Gastrocnemius medialis (tissue), 4 donors: Measurements from ENCODE around the gene ADRA1B. TPM values are rescaled to one million over a fixed set of nuclear protein-coding genes. Genes with fewer than 3 reads are reported as not detected.

Source experiments
- ATAC-seq, 2 donors: fragments of 150-250 bp; one replicate each; pipeline ENCODE4 v1.9.1; 2016
- DNase-seq, 2 donors: peaks; one replicate each; pipeline ENCODE4 v3.0.0-alpha.2; 2019
- H3K27ac ChIP-seq, 4 donors: fragments of 200-600 bp; sonication (generic); 1 replicate in 1 of 4; 2 replicates in 3 of 4; pipeline ENCODE4 v1.5.1; 2016 to 2018; ENCODE audit warnings: mild to moderate bottlenecking in 2 of 4, moderate library complexity in 1 of 4
- H3K27me3 ChIP-seq, 3 donors: fragments of 200-600 bp; sonication (generic) in 2 of 3; 1 replicate in 1 of 3; 2 replicates in 2 of 3; pipeline versions ENCODE4 v1.5.1 to v1.6.0; 2016 to 2019; ENCODE audit warnings: mild to moderate bottlenecking in 1 of 3, moderate library complexity in 1 of 3
- H3K36me3 ChIP-seq, 2 donors: fragments of 200-600 bp; sonication (generic) in 1 of 2; one replicate each; pipeline ENCODE4 v1.5.1; 2017 to 2018
- H3K4me1 ChIP-seq, 2 donors: fragments of 200-600 bp; sonication (generic) in 1 of 2; one replicate each; pipeline ENCODE4 v1.5.1; 2016 to 2017; ENCODE audit warnings: mild to moderate bottlenecking in 2 of 2
- H3K4me3 ChIP-seq, 4 donors: fragments of 200-600 bp; sonication (generic) in 3 of 4; 1 replicate in 1 of 4; 2 replicates in 3 of 4; pipeline ENCODE4 v1.5.1; 2016 to 2019; ENCODE audit warnings: mild to moderate bottlenecking in 2 of 4
- H3K9me3 ChIP-seq, 3 donors: fragments of 200-600 bp; sonication (generic) in 2 of 3; 1 replicate in 1 of 3; 2 replicates in 2 of 3; pipeline ENCODE4 v1.5.1; 2016 to 2019
- CTCF ChIP-seq, 5 experiments: fragments of 450-650 bp in 3 of 5; fragments of 200-600 bp in 2 of 5; sonication (generic) in 2 of 5; IDR thresholded peaks in 4 of 5; conservative IDR thresholded peaks in 1 of 5; 1 replicate in 4 of 5; 2 replicates in 1 of 5; pipeline ENCODE4 v1.5.1; 2016 to 2019; ENCODE audit warnings: antibody characterized with exemption in 5 of 5, mild to moderate bottlenecking in 3 of 5, moderate library complexity in 3 of 5
- POLR2A ChIP-seq, 2 donors: fragments of 450-650 bp; IDR thresholded peaks; one replicate each; pipeline ENCODE4 v1.6.1; 2017; ENCODE audit warnings: antibody characterized with exemption in 2 of 2, mild to moderate bottlenecking in 2 of 2, moderate library complexity in 2 of 2
- in situ Hi-C, 4 donors: fragments of 200-750 bp; cut with MboI; loops; one replicate each; pipeline versions ENCODE4 v1.15.0 to v1.8.0; 2017; ENCODE audit warnings: low sequenced_read_pairs in 4 of 4
- intact Hi-C: fragments of 100-400 bp; cut with DNase I; formaldehyde crosslinking; loops from one replicate; pipeline ENCODE4 v1.15.1; 2023; ENCODE audit warnings: low total_unique reads
- total RNA-seq, 4 donors: library from RNA; depleted of rRNA; stranded (reverse); fragments of >200 nt; gene quantifications; one replicate each; pipeline versions ENCODE4 v1.1.0 to v1.2.3, GENCODE V29; 2016

The ADRA1B gene
- total RNA-seq, 4 donors from 2014 or later = 0.61 to 1.9 (median 0.94) TPM

GRCh38 chr5:159897786-159898393 is 18.4 kb upstream of the ADRA1B start:
- no peak for ATAC-seq

DNA sequence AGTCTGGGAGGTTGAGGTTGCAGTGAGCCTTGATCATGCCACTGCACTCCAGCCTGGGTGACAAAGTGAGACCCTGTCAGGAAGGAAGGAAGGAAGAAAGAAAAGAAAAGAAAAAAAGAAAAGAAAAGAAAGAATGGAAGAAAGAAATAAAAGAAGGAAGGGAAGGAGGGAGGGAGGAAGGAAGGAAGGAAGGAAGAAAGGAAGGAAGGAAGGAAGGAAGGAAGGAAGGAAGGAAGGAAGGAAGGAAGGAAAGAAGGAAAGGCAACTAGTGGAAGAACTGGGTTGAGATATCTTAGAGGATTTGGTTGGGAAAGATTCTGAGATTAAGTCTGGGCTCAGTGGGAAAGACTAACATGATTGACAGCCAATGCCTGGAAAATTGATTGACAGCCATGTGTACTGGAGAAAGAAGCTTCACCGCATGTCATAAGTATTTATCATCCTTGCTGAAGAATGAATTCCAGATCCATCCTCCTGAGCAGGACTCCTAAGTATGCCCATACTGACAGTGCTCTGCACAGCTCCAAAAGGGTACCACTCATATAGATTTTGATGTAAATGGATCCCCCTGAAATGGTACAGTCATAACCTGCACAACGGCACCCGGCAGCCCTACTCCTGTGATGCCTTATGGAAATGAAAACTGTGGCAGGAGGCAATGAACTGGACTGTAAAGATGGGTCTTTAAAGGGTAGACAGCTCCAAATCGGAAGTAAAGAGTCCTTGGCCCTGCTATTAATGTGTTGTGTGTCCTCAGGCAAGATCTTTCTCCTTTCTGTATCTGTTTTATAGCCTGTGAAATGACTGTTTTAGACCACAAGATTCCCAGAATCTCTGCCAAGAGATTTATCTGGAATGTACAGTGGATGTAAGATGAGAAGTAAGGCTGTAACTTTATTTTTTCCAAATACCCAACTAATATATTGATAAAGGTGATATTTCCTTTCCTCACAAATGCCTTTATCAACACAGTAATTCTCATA is 16.9 kb upstream of the ADRA1B start:
- intact Hi-C loops (no loop called here), in situ Hi-C loops (loop anchor here in 2 of 4 donors (25.0 kb wide), 2 partner anchors 387 to 462 kb away; no protein-coding TSS in a partner anchor)
- Histone ChIP-seq H3K9me3 (no peaks in the 10 kb centered on the region), H3K27me3 (no peaks in the 10 kb centered on the region), H3K4me3 (no peak overlapping the region), H3K4me1 (no peaks in the 10 kb centered on the region), H3K27ac (no peak overlapping the region), H3K36me3 (no peaks in the 10 kb centered on the region)
- ATAC-seq = no peak
- TF ChIP-seq POLR2A (IDR thresholded peaks at IDR 0.05) (no peak), CTCF (IDR thresholded peaks at IDR 0.05 in 4 of 5, conservative IDR thresholded peaks at IDR 0.05 in 1 of 5) (no peak)
- no peak for DNase-seq

More at GRCh38 chr5:159897786-159898393, 18.4 kb upstream of the ADRA1B start:
- intact Hi-C loops (no loop called here), in situ Hi-C loops (no loop called here)
- Histone ChIP-seq H3K36me3 (no peaks in the 10 kb centered on the region), H3K27me3 (no peaks in the 10 kb centered on the region), H3K9me3 (no peaks in the 10 kb centered on the region), H3K27ac (no peak overlapping the region), H3K4me1 (no peaks in the 10 kb centered on the region), H3K4me3 (no peak overlapping the region)
- no peak for TF ChIP-seq POLR2A (IDR thresholded peaks at IDR 0.05)
- TF ChIP-seq CTCF (IDR thresholded peaks at IDR 0.05 in 4 of 5, conservative IDR thresholded peaks at IDR 0.05 in 1 of 5) = no peak
- no peak for DNase-seq

DNA sequence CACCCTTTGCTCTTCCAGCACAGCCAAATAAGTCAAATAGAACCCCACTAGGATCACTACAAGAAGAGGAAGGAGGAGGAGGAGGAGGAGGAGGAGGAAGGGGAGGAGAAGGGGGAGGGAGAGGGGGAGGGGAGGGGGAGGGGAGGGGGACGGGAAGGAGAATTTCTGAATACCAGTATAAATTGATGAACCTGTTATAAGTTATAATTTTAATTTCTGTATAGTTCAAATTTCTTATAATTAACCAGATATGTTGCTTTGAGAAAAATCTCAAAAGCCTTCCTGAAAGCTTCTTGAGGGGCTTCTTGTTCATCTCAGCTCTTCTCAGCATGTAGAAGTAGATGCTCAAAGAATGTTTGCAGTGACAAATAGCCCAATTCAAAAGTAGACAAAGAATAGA is 15.0 kb upstream of the ADRA1B start:
- H3K27me3 ChIP-seq = no peaks in the 10 kb centered on the region
- H3K4me1 ChIP-seq = no peaks in the 10 kb centered on the region
- intact Hi-C loops = no loop called here
- H3K9me3 ChIP-seq = no peaks in the 10 kb centered on the region
- TF ChIP-seq CTCF (IDR thresholded peaks at IDR 0.05 in 4 of 5, conservative IDR thresholded peaks at IDR 0.05 in 1 of 5) = no peak
- TF ChIP-seq POLR2A (IDR thresholded peaks at IDR 0.05) = no peak
- in situ Hi-C loops = loop anchor here in 2 of 4 donors (25.0 kb wide), 2 partner anchors 389 to 464 kb away; no protein-coding TSS in a partner anchor
- H3K27ac ChIP-seq = no peak overlapping the region
- no peaks in the 10 kb centered on the region for H3K36me3 ChIP-seq
- DNase-seq = no peak
- no peak for ATAC-seq
- no peak overlapping the region for H3K4me3 ChIP-seq

DNA sequence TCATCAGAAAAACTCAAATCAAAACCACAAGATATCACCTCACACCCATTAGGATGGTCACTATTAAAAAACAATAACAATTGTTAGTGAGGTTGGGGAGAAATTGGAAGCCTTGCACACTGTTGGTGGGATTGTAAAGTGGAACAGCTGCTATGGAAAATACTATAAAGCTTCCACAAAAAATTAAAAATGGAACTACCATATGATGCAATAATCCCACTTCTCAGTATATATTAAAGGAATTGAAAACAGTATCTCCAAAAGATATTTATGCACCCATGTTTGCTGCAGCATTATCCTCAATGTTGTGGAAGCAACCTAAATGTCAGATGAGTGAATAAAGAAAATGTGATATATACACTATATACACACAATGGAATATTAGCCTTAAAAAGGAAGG is 14.5 kb upstream of the ADRA1B start:
- no peak for ATAC-seq
- Histone ChIP-seq H3K9me3 (no peaks in the 10 kb centered on the region), H3K4me1 (no peaks in the 10 kb centered on the region), H3K36me3 (no peaks in the 10 kb centered on the region), H3K4me3 (no peak overlapping the region), H3K27ac (no peak overlapping the region), H3K27me3 (no peaks in the 10 kb centered on the region)
- no peak for TF ChIP-seq POLR2A (IDR thresholded peaks at IDR 0.05)
- TF ChIP-seq CTCF (IDR thresholded peaks at IDR 0.05 in 4 of 5, conservative IDR thresholded peaks at IDR 0.05 in 1 of 5) = no peak
- no peak for DNase-seq
- in situ Hi-C loops = loop anchor here in 2 of 4 donors (25.0 kb wide), 2 partner anchors 389 to 464 kb away; no protein-coding TSS in a partner anchor
- intact Hi-C loops = no loop called here
